ENCODE measurements around the gene PCBD1. TPM values are rescaled to one million over a fixed set of nuclear protein-coding genes. Genes with fewer than 3 reads are reported as not detected.
"Not testable (repeated sequence)": the region's sequence is repeated elsewhere in the genome, so short reads cannot be mapped to it uniquely, and the experiment has no call there.

PCBD1 gene
- total RNA-seq, 2 donors from 2014 or later: 40.5 to 67.7 TPM

GRCh38 chr10:70925377-70926225 lies 37.2 kb upstream of the PCBD1 start:
- Histone ChIP-seq H3K27me3 (no peaks in the 10 kb centered on the region), H3K4me1 (no peaks in the 10 kb centered on the region), H3K4me3 (no peak overlapping the region), H3K27ac (no peak overlapping the region), H3K36me3 (replicated peaks in 1 of 2; ENCODE audit: insufficient read depth in 1 of 2, low read depth in 2 of 2) (no peaks in the 10 kb centered on the region), H3K9me3 (no peaks in the 10 kb centered on the region)
- ATAC-seq (peak; percentile 74), DNase-seq (peak; percentile 23 to 64 (median 43))
- TF ChIP-seq CTCF (IDR thresholded peaks at IDR 0.05): peak; percentile 75 to 91 (median 85)
- no peak for TF ChIP-seq POLR2A (IDR thresholded peaks at IDR 0.05)
- WGBS, 2 donors: 20 to 30% methylated on average over 19 to 22 of the region's 22 CpGs
- intact Hi-C loops (cut with DNase I): no loop called here

- intact Hi-C loops (cut with DNase I): loop anchor here (5.0 kb wide), 1 partner anchor 359 kb away; no protein-coding TSS in a partner anchor
- DNase-seq (no peak), ATAC-seq (no peak)
- no peak overlapping the region for H3K27ac ChIP-seq
- H3K9me3 ChIP-seq: no peaks in the 10 kb centered on the region
- H3K27me3 ChIP-seq: no peaks in the 10 kb centered on the region
- H3K4me1 ChIP-seq: no peaks in the 10 kb centered on the region
- H3K36me3 ChIP-seq (replicated peaks in 1 of 2; ENCODE audit: insufficient read depth in 1 of 2, low read depth in 2 of 2): no peaks in the 10 kb centered on the region
- WGBS, 2 donors: 65 to 69% methylated on average over 7 to 8 of the region's 8 CpGs
- H3K4me3 ChIP-seq: no peak overlapping the region
- TF ChIP-seq CTCF (IDR thresholded peaks at IDR 0.05): no peak
- no peak for TF ChIP-seq POLR2A (IDR thresholded peaks at IDR 0.05)
Observed at GRCh38 chr10:70923696-70924095, 35.3 kb upstream of the PCBD1 start.

GRCh38 chr10:70921285-70921684 lies 32.9 kb upstream of the PCBD1 start:
- Histone ChIP-seq H3K4me1 (no peaks in the 10 kb centered on the region), H3K27ac (no peak overlapping the region), H3K27me3 (no peaks in the 10 kb centered on the region), H3K4me3 (no peak overlapping the region), H3K36me3 (replicated peaks in 1 of 2; ENCODE audit: insufficient read depth in 1 of 2, low read depth in 2 of 2) (no peaks in the 10 kb centered on the region), H3K9me3 (no peaks in the 10 kb centered on the region)
- no peak for ATAC-seq
- intact Hi-C loops (cut with DNase I): loop anchor here (5.0 kb wide), 1 partner anchor 361 kb away; no protein-coding TSS in a partner anchor
- DNase-seq: no peak
- 40 to 63% methylated on average over 1 of the region's 1 CpG for WGBS, 2 donors
- TF ChIP-seq CTCF (IDR thresholded peaks at IDR 0.05) (no peak), POLR2A (IDR thresholded peaks at IDR 0.05) (no peak)

GRCh38 chr10:70920519-70920918 lies 32.2 kb upstream of the PCBD1 start:
- intact Hi-C loops (cut with DNase I): loop anchor here (5.0 kb wide), 1 partner anchor 362 kb away; no protein-coding TSS in a partner anchor
- no peaks in the 10 kb centered on the region for H3K36me3 ChIP-seq (replicated peaks in 1 of 2; ENCODE audit: insufficient read depth in 1 of 2, low read depth in 2 of 2)
- no peaks in the 10 kb centered on the region for H3K9me3 ChIP-seq
- peak; percentile 58 to 78 (median 69) for DNase-seq
- H3K27me3 ChIP-seq: no peaks in the 10 kb centered on the region
- H3K4me3 ChIP-seq: no peak overlapping the region
- no peak for TF ChIP-seq POLR2A (IDR thresholded peaks at IDR 0.05)
- TF ChIP-seq CTCF (IDR thresholded peaks at IDR 0.05): no peak
- 28 to 57% methylated on average over 4 of the region's 4 CpGs for WGBS, 2 donors
- H3K27ac ChIP-seq: no peak overlapping the region
- H3K4me1 ChIP-seq: no peaks in the 10 kb centered on the region
- peak; percentile 62 for ATAC-seq

GRCh38 chr10:70919906-70920305 lies 31.5 kb upstream of the PCBD1 start:
- 87 to 90% methylated on average over 5 to 10 of the region's 10 CpGs for WGBS, 2 donors
- intact Hi-C loops (cut with DNase I): loop anchor here (5.0 kb wide), 1 partner anchor 362 kb away; no protein-coding TSS in a partner anchor
- not testable (repeated sequence) for DNase-seq; H3K27me3 ChIP-seq; ATAC-seq; H3K4me1 ChIP-seq; H3K36me3 ChIP-seq (replicated peaks in 1 of 2; ENCODE audit: insufficient read depth in 1 of 2, low read depth in 2 of 2); H3K4me3 ChIP-seq; H3K27ac ChIP-seq; H3K9me3 ChIP-seq
